HG03097 (cell line): ENCODE data around the gene PCNX3.

ENCODE experiments used
- ATAC-seq: cut with Tn5 transposase; IDR thresholded peaks from one replicate; pipeline ENCODE4 v1.9.1; 2021; ENCODE audit not compliant: unreplicated experiment, low FRiP score

Gene PCNX3

DNA sequence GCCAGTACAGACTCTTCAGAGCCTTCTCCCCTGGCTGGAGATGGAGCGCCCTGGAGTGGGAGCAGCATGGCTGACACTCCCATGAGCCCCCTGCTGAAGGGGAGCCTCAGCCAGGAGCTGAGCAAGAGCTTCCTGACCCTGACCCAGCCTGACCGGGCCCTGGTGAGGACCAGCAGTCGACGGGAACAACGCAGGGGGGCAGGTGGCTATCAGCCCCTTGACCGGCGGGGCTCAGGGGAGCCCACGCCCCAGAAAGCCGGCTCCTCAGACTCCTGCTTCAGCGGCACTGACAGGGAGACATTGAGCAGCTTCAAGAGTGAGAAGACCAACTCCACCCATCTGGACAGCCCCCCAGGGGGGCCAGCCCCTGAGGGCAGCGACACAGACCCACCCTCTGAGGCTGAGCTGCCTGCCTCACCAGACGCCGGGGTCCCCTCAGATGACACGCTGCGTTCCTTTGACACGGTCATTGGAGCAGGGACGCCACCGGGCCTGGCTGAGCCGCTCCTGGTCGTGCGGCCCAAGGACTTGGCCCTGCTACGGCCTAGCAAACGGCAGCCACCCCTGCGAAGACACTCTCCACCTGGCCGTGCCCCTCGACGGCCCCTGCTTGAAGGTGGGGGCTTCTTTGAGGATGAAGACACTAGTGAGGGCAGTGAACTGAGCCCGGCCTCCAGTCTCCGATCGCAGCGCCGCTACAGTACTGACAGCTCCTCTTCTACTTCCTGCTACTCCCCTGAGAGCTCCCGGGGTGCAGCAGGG lies 2.6 kb downstream of the PCNX3 start:
- ATAC-seq: no peak

DNA sequence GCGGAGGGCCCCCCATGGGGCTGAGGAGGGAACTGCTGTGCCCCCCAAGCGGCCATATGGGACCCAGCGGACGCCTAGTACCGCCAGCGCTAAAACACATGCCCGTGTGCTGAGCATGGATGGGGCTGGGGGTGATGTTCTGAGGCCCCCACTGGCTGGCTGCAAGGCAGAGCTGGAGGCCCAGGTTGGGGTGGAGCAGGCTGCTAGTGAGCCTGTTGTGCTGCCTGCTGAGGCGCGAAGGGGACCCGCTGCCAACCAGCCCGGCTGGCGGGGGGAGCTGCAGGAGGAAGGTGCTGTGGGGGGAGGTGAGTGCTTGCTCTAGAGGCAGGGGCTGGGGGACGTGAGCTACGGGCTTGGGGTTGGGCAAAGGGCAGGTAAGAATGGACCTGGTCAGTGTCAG lies 3.2 kb downstream of the PCNX3 start:
- no peak for ATAC-seq

DNA sequence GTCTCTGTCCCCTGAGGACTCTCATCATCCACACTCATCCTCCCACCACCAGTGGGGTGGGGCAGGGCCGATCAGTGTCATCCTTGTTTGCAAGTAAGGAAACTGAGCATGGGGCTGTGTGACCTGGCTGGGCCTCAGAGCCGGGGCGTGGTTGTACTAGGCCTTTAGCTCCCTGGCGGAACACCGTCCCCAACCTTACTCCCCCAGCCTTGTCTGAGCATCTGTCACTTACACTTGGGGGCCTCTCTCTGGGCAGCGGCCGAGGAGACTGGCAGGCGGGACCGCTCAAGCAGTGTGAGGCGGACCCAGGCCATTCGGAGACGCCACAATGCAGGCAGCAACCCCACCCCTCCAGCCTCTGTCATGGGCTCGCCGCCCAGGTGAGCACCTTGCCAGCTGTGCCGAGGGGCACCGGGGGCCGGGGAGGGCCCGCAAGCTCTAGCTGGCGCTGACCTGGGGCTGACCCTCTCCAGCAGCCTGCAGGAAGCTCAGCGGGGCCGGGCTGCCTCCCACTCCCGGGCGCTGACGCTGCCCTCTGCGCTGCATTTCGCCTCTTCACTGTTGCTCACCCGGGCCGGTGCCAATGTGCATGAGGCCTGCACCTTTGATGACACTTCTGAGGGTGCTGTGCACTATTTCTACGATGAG lies 3.8 kb downstream of the PCNX3 start:
- ATAC-seq: no peak

DNA sequence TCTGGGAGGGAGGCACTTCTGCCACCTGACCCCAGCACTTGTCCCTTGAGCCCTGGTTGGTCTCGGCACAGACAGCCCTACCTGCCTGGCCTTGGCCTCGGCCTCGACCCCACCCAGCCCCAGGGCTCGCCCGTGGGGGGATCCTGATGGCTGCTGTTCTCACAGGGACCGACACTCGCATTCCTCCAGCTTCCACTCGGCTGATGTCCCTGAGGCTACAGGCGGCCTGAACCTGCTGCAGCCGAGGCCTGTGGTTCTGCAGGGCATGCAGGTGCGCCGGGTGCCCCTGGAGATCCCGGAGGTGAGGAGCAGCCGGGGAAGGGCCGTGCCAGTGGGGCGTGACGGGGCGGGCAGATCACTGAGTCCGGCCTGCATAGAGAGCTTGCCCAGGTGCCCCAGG lies 5.1 kb downstream of the PCNX3 start:
- ATAC-seq: no peak

DNA sequence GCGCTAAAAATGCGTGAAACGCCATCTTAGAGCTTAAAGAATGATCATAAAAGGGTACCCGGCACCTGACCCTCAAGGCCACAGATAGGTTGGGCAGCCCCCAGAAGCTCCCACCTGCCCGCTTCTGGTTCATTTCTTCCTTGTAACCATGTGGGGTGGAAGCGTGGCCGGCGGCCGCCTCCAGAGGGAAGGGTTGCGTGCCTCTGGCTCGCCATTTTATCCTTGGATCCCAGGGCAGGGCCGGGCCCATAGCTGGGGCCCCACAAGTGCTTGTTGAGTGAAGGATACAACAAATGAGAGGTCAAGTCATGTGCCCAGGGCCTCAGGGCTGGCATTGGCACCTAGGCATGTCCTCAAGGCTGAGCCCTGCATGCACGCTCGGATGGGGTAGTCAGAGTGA lies 5.9 kb downstream of the PCNX3 start:
- ATAC-seq: no peak

DNA sequence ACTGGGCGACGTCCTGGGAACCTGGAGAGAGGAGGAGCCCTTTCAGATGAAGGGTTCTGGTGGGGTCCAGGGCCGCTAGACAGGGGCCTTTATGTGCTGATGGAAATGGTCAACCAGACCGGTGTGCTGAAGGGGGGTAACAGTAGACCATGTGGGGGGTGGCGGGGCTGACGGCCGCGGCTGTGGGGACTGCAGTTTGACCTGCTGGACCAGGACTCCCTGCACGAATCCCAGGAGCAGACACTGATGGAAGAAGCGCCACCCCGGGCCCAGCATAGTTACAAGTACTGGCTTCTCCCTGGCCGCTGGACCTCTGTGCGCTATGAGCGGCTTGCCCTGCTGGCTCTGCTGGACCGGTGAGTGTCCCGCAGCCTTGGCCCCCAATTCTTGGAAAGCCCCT lies 6.4 kb downstream of the PCNX3 start:
- ATAC-seq: no peak

DNA sequence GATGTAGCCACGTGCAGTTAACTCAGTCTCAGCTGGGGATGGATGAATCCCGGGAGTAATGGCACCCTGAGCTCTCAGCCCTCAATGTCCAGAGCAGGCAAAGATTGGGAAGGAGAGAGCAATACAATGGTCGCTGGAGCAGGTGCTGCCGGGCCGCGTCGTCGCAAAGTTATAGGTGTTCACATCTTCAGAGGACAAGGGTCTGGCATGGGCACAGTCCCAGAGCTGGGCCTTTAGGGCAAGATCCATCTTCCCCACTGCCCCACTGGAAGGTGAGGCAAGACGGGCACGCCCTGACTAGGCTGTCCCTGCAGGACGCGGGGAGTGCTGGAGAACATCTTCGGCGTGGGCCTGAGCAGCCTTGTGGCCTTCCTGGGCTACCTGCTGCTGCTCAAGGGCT lies 7.6 kb downstream of the PCNX3 start:
- no peak for ATAC-seq

DNA sequence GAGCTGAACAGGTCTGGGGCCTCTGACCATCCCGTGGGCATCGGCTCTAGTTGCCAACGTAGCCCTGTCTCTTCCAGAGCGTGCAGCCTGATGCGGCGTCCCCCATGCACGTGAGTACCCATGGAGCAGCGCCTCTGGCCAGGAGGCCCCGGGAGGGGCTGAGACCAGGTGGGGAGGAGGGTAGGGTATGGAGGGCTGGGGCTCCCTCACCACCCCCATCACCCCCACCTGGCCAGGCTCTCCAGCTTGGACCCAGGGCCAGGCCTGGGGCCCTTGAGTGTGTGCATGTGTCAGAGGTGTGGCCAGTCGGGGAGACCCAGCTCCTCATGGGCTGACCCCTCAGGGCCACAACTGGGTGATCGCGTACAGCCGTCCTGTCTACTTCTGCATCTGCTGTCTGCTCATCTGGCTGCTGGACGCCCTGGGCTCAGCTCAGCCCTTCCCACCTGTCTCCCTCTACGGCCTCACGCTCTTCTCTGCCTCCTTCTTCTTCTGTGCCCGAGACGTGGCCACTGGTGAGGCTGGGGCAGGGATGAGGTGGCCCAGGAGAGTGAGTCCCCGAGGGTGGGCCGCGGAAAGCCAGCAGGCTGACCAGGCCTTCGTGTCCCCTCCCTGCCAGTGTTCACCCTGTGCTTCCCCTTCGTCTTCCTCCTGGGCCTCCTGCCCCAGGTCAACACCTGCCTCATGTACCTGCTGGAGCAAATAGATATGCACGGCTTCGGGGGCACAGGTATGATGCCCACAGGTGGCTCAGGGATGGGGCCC lies 8.5 kb downstream of the PCNX3 start:
- ATAC-seq: no peak

DNA sequence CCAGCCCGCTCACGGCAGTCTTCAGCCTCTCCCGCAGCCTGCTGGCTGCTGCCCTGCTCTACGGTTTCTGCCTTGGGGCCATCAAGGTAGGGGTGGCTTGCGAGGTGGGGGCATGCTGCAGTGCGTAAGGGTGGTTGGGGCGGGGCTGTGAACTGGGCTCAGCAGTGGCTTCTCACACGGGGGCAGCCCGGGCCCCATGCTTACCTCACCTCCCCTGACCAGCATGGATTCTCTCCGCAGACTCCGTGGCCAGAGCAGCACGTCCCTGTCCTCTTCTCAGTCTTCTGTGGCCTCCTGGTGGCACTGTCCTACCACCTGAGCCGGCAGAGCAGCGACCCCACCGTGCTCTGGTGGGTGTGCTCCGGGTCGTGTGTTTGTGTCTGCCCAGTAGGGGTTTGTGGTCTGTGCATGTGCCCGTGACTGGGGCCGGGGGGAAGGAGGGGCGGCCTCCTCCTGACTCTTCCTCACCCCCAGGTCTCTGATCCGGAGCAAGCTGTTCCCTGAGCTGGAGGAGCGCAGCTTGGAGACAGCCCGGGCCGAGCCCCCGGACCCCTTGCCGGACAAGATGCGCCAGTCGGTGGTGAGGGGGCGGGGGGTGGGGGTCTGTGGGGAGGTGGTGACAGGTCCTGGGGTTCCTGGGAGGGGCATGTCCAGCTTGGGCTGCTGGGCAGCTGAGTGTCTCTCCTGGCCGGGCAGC lies 9.5 kb downstream of the PCNX3 start:
- no peak for ATAC-seq

DNA sequence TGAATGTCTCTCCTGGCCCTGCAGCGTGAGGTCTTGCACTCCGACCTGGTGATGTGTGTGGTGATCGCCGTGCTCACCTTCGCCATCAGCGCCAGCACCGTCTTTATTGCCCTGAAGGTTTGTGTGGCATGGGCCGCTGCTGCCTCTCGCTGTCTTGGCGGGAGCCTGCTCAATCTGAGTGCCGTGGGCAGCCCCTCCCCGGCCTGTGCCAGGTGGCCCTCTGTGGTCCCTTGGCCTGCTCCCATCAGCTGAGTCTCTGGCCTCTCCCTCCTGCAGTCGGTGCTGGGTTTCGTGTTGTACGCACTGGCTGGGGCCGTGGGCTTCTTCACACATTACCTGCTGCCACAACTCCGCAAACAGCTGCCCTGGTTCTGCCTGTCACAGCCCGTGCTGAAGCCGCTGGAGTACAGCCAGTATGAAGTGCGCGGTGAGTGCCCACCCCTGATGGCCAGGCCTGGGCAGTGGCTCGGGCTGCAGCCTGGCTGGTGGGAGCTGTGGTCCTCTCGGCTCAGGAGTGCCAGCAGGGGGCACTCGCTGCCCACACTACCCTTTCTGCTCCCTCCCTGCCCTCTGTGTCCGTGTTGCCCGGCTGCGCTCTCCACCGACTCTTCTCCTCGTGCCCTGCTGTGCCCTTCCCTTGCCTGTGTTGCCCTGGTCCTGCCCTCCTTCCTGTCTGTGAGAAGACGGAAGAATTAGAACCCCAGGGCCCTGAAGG lies 10.2 kb downstream of the PCNX3 start:
- ATAC-seq: no peak

DNA sequence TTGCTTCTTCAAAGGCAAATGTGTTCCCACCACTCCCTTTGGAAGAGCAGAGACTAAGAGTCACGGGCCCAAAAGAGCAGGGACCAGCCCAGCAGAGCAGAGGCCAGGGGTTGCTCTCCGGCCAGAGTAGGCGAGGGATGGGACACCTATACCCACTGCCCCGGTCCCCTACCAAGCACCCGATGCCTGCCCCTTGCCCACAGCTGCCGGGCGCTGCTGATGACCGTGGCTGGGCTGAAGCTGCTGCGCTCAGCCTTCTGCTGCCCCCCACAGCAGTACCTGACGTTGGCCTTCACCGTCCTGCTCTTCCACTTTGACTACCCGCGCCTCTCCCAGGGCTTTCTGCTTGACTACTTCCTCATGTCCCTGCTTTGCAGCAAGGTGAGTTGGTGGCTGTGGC lies 11.6 kb downstream of the PCNX3 start:
- no peak for ATAC-seq

DNA sequence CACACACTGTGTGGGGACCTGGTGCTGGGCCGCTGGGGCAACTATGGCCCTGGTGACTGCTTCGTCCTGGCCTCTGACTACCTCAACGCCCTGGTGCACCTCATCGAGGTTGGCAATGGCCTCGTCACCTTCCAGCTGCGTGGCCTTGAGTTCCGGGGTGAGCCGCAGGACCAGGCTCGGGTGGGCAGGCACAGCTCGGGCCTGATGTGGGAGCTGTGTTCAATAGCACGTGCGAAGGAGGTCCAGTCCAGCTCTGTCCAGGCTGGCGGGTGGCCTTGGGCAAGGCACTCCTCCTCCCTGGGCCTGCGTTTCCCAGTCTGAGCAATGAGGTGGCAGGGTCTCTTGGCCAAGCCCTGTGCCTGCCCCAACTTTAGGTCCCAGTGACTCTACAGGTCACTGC lies 14.0 kb downstream of the PCNX3 start:
- ATAC-seq: no peak

DNA sequence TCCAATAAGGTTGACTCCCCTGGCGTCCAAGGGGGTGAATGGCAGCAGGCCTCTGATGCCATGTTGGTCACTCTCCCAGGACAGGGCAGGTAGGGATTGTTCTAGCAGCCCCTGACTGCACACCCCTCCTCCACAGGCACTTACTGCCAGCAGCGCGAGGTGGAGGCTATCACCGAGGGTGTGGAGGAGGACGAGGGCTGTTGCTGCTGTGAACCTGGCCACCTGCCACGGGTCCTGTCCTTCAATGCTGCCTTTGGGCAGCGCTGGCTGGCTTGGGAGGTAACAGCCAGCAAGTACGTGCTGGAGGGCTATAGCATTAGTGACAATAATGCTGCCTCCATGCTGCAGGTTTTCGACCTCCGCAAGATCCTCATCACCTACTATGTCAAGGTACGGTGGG lies 14.6 kb downstream of the PCNX3 start:
- ATAC-seq: no peak

DNA sequence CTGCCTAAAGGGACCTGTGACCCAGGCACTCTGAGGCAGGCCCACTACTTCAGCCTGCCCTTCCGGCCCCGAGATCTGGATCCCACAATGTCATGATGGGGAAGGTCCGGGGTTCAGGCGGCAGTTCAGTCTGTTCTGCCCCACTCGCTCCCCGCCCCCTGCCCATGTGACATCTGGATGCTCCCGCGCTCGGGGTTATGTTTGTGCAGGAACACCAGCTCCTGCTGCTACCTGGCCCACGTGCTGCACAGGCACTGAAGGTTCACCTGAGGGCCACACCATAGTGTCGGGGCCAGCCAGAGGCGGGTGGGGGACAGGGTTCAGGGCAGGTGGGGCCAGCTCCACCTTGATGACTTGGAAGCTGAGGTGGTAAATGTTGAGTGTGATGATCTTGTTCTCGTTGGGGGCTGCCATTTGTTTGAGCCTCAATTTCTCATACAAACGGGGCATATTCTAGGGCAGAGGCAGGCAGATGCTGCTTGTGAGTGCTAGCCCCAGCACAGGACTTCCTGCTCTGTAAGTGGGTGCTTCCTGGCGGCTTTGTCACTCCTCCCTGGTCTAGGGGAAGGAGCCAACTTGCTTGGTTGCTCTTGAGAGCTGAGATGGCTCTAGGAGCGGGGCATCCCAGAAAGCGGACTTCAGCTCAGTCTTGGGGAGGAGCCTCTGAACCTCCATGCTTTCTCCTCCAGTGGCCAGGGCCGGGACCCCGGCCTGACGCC lies 18.0 kb downstream of the PCNX3 start:
- ATAC-seq: no peak

DNA sequence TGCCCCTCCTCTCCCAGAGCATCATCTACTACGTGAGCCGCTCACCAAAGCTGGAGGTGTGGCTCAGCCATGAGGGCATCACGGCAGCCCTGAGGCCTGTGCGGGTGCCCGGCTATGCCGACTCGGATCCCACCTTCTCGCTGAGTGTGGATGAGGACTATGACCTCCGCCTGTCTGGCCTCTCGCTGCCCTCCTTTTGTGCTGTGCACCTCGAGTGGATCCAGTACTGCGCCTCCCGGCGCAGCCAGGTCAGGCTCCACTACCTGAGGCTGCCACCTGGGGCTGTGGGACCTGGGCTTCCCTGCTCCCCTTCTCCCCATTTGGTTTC lies 18.5 kb downstream of the PCNX3 start:
- no peak for ATAC-seq

DNA sequence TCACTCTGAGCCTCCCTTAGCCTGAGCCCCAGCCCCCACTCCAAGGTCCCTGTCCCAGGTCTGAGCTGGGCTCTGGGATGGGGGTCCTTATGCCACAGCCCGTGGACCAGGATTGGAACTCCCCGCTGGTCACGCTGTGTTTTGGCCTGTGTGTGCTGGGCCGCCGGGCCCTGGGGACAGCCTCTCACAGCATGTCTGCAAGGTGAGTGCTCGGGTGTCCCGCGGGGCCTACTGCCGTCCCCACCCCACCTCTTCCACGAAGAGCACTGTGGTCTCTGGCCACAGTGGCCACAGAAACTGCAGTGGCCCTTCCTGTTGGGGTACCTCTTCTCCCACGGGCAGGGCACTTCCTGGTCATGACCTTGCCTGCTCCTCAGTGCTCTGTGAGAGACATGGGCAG lies 18.9 kb downstream of the PCNX3 start:
- ATAC-seq: no peak

DNA sequence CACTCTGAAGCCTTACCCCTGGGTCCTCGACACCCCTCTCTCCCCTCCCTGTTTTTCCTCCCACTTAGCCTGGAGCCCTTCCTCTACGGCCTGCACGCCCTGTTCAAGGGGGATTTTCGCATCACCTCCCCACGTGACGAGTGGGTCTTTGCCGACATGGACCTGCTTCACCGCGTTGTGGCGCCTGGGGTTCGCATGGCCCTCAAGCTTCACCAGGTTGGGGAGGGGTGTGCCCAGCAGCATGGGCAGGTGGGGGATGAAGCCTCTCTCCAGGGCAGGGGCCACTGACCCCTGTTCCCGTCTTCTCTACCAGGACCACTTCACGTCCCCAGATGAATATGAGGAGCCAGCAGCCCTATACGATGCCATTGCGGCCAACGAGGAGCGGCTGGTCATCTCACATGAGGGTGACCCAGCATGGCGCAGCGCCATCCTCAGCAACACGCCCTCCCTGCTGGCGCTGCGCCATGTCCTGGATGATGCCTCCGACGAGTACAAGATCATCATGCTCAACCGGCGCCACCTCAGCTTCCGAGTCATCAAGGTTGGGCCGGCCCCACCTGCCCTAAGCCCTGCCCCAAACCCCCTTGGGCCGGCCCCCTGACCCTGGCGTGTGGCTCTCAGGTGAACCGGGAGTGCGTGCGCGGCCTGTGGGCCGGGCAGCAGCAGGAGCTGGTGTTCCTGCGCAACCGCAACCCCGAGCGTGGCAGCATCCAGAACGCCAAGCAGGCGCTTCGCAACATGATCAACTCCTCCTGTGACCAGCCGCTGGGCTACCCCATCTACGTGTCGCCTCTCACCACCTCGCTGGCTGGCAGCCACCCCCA lies 19.5 kb downstream of the PCNX3 start:
- ATAC-seq: no peak

DNA sequence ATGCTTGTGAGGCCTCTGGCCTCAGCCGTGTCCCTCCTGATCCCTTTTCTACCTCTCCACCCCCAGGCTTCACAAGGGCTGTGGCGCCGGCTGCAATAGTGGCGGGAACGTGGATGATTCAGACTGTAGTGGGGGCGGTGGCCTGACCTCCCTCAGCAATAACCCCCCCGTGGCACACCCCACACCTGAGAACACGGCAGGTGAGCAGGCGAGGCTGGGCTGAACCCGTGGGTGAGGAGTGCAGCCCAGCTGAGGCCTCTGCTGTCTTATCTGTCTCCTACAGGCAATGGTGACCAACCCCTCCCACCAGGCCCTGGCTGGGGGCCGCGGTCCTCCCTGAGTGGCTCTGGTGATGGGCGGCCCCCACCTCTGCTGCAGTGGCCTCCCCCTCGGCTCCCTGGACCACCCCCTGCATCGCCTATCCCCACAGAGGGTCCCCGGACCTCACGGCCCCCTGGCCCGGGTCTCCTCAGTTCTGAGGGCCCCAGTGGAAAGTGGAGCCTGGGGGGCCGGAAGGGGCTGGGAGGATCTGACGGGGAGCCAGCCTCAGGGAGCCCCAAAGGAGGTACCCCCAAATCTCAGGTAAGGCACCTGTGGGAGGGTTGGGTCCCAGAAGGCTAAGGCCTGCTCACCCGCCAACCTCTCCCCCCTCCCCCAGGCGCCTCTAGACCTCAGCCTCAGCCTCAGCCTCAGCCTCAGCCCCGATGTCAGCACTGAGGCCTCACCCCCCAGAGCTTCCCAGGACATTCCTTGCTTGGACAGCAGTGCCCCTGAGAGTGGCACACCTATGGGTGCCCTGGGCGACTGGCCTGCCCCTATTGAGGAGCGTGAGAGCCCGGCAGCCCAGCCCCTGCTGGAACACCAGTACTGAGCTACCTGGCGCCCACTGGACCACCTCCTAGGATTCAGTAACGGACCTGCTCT lies 20.8 kb downstream of the PCNX3 start:
- ATAC-seq: no peak
